HG02981 (cell line): ENCODE results near the gene EPC1.
"Not testable (repeated sequence)": the region's sequence is repeated elsewhere in the genome, so short reads cannot be mapped to it uniquely, and the experiment has no call there.

Experiments used
- ATAC-seq: cut with Tn5 transposase; IDR thresholded peaks from one replicate; pipeline ENCODE4 v1.9.1; 2021; ENCODE audit warnings: mild to moderate bottlenecking, moderate library complexity; ENCODE audit not compliant: unreplicated experiment

The EPC1 gene

GRCh38 chr10:32346551-32347362 is at the start of gene EPC1:
EPC1 (minus strand) TSS chr10:32347158; CDS start chr10:32346915, 243 bp downstream.
- ATAC-seq: peak; percentile 59

GRCh38 chr10:32393911-32394310 is 47.0 kb upstream of the EPC1 start:
- no peak for ATAC-seq

- not testable (repeated sequence) for ATAC-seq
These were observed 45.3 kb upstream of the EPC1 start for GRCh38 chr10:32392284-32392683.

- no peak for ATAC-seq
These were observed 43.2 kb upstream of the EPC1 start for GRCh38 chr10:32390193-32390592.

- ATAC-seq: no peak
These were observed 41.5 kb upstream of the EPC1 start for GRCh38 chr10:32388258-32389027.

- ATAC-seq: no peak
These were observed 39.8 kb upstream of the EPC1 start for GRCh38 chr10:32386623-32387260.

- ATAC-seq: no peak
These were observed 37.2 kb upstream of the EPC1 start for GRCh38 chr10:32384171-32384570.

- no peak for ATAC-seq
These were observed 34.2 kb upstream of the EPC1 start for GRCh38 chr10:32381165-32381564.

- no peak for ATAC-seq
These were observed 33.1 kb upstream of the EPC1 start for GRCh38 chr10:32379950-32380551.

GRCh38 chr10:32379318-32379949 is 32.5 kb upstream of the EPC1 start:
- ATAC-seq: no peak

GRCh38 chr10:32378363-32379317 is 31.7 kb upstream of the EPC1 start:
- ATAC-seq: peak; percentile 92

GRCh38 chr10:32377458-32378259 is 30.7 kb upstream of the EPC1 start:
- ATAC-seq: peak; percentile 29

- no peak for ATAC-seq
These were observed 29.8 kb upstream of the EPC1 start for GRCh38 chr10:32376771-32377170.

GRCh38 chr10:32376097-32376496 is 29.1 kb upstream of the EPC1 start:
- no peak for ATAC-seq

GRCh38 chr10:32375631-32376030 is 28.7 kb upstream of the EPC1 start:
- no peak for ATAC-seq

GRCh38 chr10:32374605-32375004 is 27.6 kb upstream of the EPC1 start:
- ATAC-seq: no peak

GRCh38 chr10:32373496-32373895 is 26.5 kb upstream of the EPC1 start:
- ATAC-seq: no peak

GRCh38 chr10:32373031-32373430 is 26.1 kb upstream of the EPC1 start:
- ATAC-seq: no peak
